ENCODE measurements around the gene ABHD18.

DNA sequence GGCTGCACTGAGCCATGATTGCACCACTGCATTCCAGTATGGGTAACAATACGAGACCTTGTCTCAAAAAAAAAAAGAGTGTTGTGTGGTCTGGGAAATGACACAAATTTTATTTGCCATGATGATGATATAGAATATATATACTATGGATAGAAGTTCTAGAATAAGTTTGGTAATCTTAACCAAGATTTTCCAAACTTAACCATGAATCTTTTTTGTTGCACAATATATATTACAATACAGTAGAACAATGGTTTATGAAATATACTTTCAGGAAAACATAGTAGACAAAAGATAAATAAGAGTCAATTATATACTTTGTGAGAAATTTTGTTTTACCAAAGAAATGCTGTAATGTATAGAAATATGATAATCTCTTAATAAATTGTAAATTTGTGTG lies 35.0 kb upstream of the ABHD18 start:
- no peak for TF ChIP-seq POLR2A (IDR thresholded peaks at IDR 0.05)
- TF ChIP-seq POLR2AphosphoS5 (IDR thresholded peaks at IDR 0.05), result no peak

All from gastroesophageal sphincter (tissue), 2 donors.